HG03060 (cell line): ENCODE results near the gene USP47.

Experiments
- ATAC-seq: cut with Tn5 transposase; IDR thresholded peaks from one replicate; pipeline ENCODE4 v1.9.1; 2021; ENCODE audit warnings: low read depth, moderate number of reproducible peaks; ENCODE audit not compliant: unreplicated experiment

USP47 gene

GRCh38 chr11:11935536-11935935 lies 93.8 kb downstream of the USP47 start:
- no peak for ATAC-seq

GRCh38 chr11:11937433-11937832 lies 95.7 kb downstream of the USP47 start:
- ATAC-seq, result no peak

GRCh38 chr11:11937957-11938356 lies 96.2 kb downstream of the USP47 start:
- ATAC-seq, result no peak

- no peak for ATAC-seq
Measured at GRCh38 chr11:11940551-11940950, 98.8 kb downstream of the USP47 start.

GRCh38 chr11:11942668-11943067 lies 100.9 kb downstream of the USP47 start:
- no peak for ATAC-seq

GRCh38 chr11:11944444-11944843 lies 102.7 kb downstream of the USP47 start:
- ATAC-seq, result no peak

GRCh38 chr11:11946180-11946579 lies 104.4 kb downstream of the USP47 start:
- ATAC-seq, result no peak

GRCh38 chr11:11946878-11947277 lies 105.1 kb downstream of the USP47 start:
- no peak for ATAC-seq

- ATAC-seq, result no peak
Measured at GRCh38 chr11:11947825-11948224, 106.1 kb downstream of the USP47 start.

- no peak for ATAC-seq
Measured at GRCh38 chr11:11948242-11948947, 106.6 kb downstream of the USP47 start.

- no peak for ATAC-seq
Measured at GRCh38 chr11:11949482-11949881, 107.7 kb downstream of the USP47 start.

- no peak for ATAC-seq
Measured at GRCh38 chr11:11952036-11952435, 110.3 kb downstream of the USP47 start.

- no peak for ATAC-seq
Measured at GRCh38 chr11:11956006-11956405, 114.2 kb downstream of the USP47 start.

- ATAC-seq, result no peak
Measured at GRCh38 chr11:11958403-11959231, 116.8 kb downstream of the USP47 start.

GRCh38 chr11:11959601-11960000 lies 117.8 kb downstream of the USP47 start:
- no peak for ATAC-seq

- no peak for ATAC-seq
Measured at GRCh38 chr11:11960687-11961086, 118.9 kb downstream of the USP47 start.

GRCh38 chr11:11961399-11962028 lies 119.7 kb downstream of the USP47 start:
- ATAC-seq, result no peak

GRCh38 chr11:11963067-11963466 lies 121.3 kb downstream of the USP47 start:
- ATAC-seq, result no peak

- no peak for ATAC-seq
Measured at GRCh38 chr11:11963842-11964773, 122.3 kb downstream of the USP47 start.

GRCh38 chr11:11964774-11965150 lies 123.0 kb downstream of the USP47 start:
- ATAC-seq, result no peak
